Muscle layer of colon (tissue), 2 donors: Measurements from ENCODE around the gene MEGF6.

Experiments
- H3K27ac ChIP-seq: one replicate; pipeline ENCODE4 v1.7.0; 2013; ENCODE audit warnings: low read depth, mild to moderate bottlenecking, low read length, moderate library complexity
- H3K27me3 ChIP-seq, 2 donors: one replicate each; pipeline ENCODE4 v1.7.0; 2013; ENCODE audit warnings: low read length in 2 of 2, mild to moderate bottlenecking in 2 of 2; ENCODE audit not compliant: insufficient read depth in 2 of 2, control insufficient read depth in 1 of 2
- H3K36me3 ChIP-seq: one replicate; pipeline ENCODE4 v1.7.0; 2013; ENCODE audit warnings: mild to moderate bottlenecking, low read length; ENCODE audit not compliant: insufficient read depth
- H3K4me1 ChIP-seq: one replicate; pipeline ENCODE4 v1.7.0; 2013; ENCODE audit warnings: mild to moderate bottlenecking, low read length; ENCODE audit not compliant: insufficient read depth
- H3K4me3 ChIP-seq, 2 donors: one replicate each; pipeline ENCODE4 v1.7.0; 2013; ENCODE audit warnings: low read length in 2 of 2, low read depth in 1 of 2, mild to moderate bottlenecking in 1 of 2, moderate library complexity in 1 of 2
- H3K9ac ChIP-seq: one replicate; pipeline ENCODE4 v1.7.0; 2013; ENCODE audit warnings: low read length
- H3K9me3 ChIP-seq: one replicate; pipeline ENCODE4 v1.7.0; 2013; ENCODE audit warnings: mild to moderate bottlenecking, low read length
- donor health status: abdominal sarcoma.
- donor health status: Adenocarcinoma of cecum.

The MEGF6 gene

DNA sequence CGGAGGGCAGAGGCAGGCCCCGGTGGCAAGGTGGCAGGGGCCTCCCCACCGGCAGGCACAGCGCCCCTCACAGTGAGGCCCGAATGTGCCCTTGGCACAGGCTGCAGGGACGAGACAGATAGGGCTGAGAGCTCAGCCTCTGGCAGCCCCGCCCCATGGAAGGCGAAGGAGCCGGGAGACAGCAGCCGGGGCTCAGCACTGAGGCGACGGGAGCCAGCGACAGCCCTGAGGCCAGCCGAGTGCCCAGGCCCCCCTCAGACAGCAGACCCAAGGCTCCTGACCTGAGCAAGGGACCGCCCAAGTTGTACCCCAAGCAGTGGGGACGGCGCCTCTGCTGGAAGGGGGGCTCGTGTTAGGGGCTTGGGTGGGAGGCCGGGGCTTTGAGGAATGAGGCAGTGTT is 113.8 kb downstream of the MEGF6 start:
- Histone ChIP-seq H3K9me3 (no peaks in the 10 kb centered on the region), H3K36me3 (no peaks in the 10 kb centered on the region), H3K4me3 (no peak overlapping the region), H3K27ac (no peak overlapping the region), H3K4me1 (no peaks in the 10 kb centered on the region), H3K27me3 (peaks cover 0 to 7% of the 10 kb centered on the region in 2 donors), H3K9ac (no peak overlapping the region)

DNA sequence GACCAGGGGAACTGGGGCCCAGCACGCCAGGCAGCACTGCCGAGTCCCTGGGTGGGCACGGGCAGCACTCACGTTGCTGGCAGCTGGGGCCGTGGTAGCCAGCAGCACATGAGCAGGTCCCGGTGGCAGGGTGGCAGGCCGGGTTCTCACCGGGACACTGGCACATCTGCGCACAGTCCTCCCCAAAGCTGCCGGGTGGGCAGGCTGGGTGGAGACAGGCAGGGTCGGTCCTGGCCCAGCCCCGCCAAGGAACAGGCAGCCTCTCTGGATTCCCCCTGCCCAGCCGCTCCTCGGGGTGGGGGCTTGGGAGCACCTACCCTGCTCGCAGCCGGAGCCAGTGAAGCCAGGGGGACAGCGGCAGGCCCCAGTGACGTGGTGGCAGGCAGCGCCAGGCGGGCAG is 114.4 kb downstream of the MEGF6 start:
- Histone ChIP-seq H3K36me3 (no peaks in the 10 kb centered on the region), H3K4me3 (no peak overlapping the region), H3K27ac (no peak overlapping the region), H3K9ac (no peak overlapping the region), H3K4me1 (no peaks in the 10 kb centered on the region), H3K27me3 (peaks cover 0 to 2% of the 10 kb centered on the region in 2 donors), H3K9me3 (no peaks in the 10 kb centered on the region)

DNA sequence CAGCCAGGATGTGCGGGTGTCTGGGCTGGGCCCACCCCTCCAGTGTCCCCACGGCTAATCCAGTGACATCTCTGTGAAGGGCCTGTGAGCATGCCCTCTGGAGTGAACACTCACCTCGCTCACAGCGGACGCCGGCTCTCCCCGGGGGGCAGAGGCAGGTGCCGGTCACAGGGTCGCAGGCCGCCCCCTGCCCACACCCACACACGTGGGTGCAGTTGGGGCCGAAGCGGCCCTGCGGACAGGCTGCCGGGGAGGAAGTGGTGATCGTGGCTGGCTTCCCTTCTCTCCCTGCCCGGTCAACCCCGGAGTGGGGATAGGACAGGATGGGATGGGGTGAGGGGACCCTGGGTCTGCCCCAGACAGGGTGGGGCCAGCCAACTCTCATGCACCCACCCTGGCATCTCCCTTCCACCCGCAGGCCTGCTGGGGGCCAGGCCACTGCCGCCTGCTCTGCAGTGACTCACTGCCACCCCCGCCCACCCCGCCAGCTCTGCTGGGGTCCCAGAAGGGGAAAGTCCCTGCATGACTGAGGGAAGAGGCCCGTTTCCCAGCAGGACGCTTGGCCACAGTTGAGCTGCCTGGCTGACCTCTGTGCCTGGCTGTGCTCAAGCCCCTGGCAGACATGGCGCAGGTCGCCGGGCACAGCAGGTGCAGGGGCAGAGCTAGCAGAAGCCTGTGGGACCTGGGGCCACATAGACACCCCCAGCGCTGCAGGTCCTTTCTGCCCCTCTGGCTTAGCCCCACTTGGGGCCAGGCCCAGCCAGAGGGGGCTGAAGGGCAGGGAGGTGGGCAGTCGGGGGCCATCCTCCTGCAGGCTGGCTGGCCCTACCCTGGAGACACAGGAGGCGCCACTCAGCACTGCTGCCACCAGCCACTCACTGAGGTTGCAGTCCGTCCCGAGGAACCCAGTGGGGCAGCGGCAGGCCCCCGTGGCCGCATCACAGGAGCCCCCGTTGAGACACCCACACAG is 115.2 kb downstream of the MEGF6 start:
- Histone ChIP-seq H3K4me3 (no peak overlapping the region), H3K4me1 (no peaks in the 10 kb centered on the region), H3K27me3 (peaks cover 0 to under 1% of the 10 kb centered on the region in 2 donors), H3K9ac (no peak overlapping the region), H3K27ac (no peak overlapping the region), H3K36me3 (no peaks in the 10 kb centered on the region), H3K9me3 (no peaks in the 10 kb centered on the region)

DNA sequence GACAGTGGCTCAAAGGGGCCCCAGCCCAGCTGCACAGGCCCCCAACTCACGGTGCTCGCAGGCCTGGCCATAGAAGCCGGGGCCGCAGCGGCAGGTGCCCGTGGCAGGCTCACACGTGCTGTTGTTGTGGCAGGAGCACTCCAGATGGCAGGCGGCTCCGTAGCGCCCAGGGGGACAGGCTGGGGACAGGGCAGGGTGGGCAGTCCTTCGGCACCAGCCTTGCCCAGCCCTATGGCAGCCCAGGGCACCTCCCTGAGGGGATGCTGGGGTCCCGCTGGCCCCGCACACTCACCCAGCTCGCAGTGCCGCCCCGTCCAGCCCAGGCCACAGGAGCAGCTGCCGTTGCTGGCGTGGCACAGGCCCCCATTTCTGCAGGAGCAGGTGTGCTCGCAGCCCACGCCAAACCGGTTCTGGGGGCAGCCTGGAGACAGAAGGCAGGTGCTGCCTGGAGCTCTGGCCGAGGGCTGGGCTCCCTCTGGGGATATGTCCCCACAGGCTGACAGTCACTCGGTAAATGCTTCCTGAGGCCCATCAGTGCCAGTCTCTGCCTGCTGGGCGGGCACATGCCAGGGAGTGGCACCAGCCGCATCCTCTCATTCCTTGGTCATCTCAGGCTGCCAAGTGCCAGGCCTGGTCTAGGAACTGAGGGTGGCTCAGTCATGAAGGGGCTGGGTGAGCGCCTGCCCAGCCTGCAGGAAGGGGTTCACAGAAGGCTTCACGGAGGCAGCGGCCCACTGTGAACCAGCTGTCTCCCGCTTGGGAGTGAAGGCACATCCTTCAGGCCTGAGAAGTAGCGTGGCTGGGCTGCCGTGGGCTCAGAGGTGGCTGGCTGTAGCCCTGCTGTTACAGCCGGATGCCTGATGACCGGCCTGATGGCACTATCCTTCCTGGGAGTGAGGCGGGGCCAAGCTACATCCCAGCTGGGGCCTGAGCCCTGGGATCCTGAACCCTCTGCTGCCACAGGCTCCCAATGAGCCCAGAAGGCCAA is 116.7 kb downstream of the MEGF6 start:
- H3K9me3 ChIP-seq: no peaks in the 10 kb centered on the region
- H3K36me3 ChIP-seq: no peaks in the 10 kb centered on the region
- no peak overlapping the region for H3K4me3 ChIP-seq
- H3K9ac ChIP-seq: no peak overlapping the region
- no peaks in the 10 kb centered on the region for H3K4me1 ChIP-seq
- no peak overlapping the region for H3K27ac ChIP-seq
- H3K27me3 ChIP-seq: peaks cover 0 to 6% of the 10 kb centered on the region in 2 donors

DNA sequence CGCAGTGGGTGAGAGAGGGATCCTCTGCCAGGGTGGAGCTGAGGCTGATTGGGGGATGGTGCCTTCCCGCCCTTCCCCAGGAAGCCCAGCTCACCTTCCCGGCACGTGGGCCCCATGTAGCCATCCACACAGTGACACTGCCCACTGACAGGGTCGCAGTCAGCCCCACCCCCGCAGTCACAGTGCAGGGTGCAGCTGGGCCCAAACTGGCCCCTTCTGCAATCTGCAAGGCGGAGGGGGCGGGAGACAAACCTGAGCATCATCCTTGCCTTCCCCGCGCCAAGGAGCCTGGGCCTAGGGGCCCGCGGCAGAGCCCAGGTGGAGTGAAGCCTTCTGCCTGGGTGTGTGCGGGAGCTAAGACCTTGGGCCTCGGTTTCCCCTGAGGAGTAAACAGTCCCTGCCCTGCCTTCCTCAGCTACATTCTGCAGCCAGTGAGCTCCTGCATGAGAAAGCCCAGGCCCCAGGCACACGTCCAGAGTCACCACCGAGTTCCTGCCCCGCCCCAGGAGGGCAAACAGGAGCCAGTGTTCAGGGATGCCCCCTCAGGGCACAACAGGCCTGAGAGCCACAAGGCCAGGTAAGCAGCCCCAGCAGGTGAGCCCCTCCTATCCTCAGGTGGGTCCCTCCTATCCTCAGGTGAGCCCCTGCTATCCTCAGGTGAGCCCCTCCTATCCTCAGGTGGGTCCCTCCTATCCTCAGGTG is 118.6 kb downstream of the MEGF6 start:
- Histone ChIP-seq H3K27me3 (peaks cover 0 to 6% of the 10 kb centered on the region in 2 donors), H3K9me3 (no peaks in the 10 kb centered on the region), H3K4me1 (no peaks in the 10 kb centered on the region), H3K27ac (no peak overlapping the region), H3K4me3 (no peak overlapping the region), H3K9ac (no peak overlapping the region), H3K36me3 (no peaks in the 10 kb centered on the region)

DNA sequence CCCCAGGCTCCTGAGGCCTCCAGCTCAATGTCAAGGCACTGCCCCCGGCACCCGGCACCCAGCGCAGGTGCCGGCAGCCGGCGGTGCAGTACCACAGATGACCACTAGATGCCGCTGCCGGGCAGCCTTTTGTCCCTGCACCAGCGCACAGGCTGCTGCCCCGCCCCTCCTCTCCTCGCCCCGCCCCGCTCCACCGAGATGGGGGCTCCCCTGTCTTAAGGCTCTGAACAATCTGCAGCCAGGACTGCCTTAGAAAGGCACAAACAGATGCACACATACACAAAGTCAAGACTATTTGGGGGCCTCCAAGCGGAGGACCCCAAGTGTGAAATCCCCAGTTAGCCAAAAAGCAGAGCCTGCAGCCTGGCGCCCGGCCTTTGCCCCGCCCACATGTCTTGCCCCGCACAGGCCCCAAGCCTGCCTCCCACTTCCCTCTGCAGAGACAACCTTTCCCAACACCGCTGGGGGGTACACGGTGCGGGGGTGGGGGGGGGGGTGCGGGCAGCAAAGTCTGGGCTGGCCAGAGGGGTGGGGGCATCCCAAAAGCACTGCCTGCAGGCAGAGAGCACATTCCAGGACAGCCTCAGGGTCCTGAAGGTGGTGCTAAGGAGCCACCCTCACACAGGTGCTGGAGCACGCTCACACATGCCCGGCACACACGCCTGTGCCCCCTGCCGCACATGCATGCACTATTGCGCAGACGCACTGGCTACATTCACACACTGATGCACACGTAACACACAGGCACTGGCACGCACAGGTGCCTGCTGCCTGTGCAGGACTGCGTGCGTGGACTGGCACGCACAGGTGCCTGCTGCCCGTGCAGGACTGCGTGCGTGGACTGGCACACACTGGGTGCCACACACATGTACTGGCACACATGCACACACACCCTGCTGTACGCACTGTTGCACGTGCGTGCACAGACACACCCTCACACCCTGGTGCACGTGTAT is 119.7 kb downstream of the MEGF6 start:
- H3K36me3 ChIP-seq: no peaks in the 10 kb centered on the region
- H3K9ac ChIP-seq: no peak overlapping the region
- no peaks in the 10 kb centered on the region for H3K4me1 ChIP-seq
- no peak overlapping the region for H3K27ac ChIP-seq
- no peaks in the 10 kb centered on the region for H3K9me3 ChIP-seq
- no peak overlapping the region for H3K4me3 ChIP-seq
- peaks cover 0 to 6% of the 10 kb centered on the region in 2 donors for H3K27me3 ChIP-seq

DNA sequence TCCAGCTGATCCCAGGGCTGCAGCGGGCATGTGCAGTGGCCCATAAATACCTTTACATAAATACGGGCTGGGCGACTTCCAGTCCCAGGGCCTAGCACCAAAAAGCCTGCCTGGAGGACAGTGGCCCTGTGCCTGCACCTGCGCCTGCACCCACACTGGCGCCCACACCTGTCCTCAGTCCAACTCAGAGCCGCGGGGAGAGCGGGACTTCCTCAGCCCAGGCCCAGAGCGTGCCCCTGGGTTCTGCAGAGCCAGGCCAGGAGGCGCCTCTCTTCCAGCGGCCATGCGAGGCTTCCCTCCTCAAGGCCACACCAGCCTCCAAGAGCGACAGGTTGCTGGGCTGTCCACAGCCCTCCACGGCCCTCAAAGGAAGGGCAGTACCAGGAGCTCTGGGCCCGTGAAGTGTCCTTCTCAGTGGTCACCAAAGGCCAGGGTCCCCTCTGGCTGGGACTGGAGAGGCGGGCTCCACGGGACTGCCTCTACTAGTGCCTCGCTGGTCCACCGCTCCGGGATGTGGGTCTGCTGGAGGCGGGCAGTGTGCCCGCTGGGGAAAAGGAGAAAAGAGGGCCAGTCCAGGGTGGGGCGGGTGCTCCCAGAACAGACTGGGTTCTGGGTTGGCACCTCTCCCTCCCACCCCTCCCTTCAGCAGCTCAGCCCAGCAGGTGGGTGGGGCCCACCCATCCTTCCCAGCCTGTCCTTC is 121.1 kb downstream of the MEGF6 start:
- H3K9me3 ChIP-seq: no peaks in the 10 kb centered on the region
- H3K4me1 ChIP-seq: no peaks in the 10 kb centered on the region
- no peak overlapping the region for H3K9ac ChIP-seq
- no peaks in the 10 kb centered on the region for H3K36me3 ChIP-seq
- H3K27me3 ChIP-seq: peaks cover 0 to 6% of the 10 kb centered on the region in 2 donors
- H3K4me3 ChIP-seq: no peak overlapping the region
- no peak overlapping the region for H3K27ac ChIP-seq

DNA sequence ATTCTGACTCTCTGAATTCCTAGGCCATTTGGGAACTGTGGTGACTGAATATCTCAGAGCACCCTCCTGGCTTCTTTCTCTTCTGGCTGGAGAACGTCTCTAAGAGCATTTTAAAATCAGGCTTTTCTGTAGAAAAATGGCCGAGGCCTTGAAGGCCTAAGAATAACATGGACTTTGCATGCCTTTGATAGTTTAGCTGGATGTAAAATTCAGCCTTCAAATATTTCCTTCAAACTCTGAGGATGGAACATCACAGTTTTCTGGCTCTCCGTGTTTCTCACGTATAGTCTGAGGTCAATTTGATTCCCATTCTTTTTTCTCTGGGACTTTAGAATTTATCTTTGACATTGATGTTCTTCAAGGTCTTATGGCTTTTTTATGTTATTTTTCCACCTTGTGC is 122.9 kb downstream of the MEGF6 start:
- H3K27me3 ChIP-seq: peaks cover 0 to 7% of the 10 kb centered on the region in 2 donors
- no peaks in the 10 kb centered on the region for H3K9me3 ChIP-seq
- no peaks in the 10 kb centered on the region for H3K4me1 ChIP-seq
- H3K36me3 ChIP-seq: no peaks in the 10 kb centered on the region
- no peak overlapping the region for H3K27ac ChIP-seq
- no peak overlapping the region for H3K9ac ChIP-seq
- no peak overlapping the region for H3K4me3 ChIP-seq

DNA sequence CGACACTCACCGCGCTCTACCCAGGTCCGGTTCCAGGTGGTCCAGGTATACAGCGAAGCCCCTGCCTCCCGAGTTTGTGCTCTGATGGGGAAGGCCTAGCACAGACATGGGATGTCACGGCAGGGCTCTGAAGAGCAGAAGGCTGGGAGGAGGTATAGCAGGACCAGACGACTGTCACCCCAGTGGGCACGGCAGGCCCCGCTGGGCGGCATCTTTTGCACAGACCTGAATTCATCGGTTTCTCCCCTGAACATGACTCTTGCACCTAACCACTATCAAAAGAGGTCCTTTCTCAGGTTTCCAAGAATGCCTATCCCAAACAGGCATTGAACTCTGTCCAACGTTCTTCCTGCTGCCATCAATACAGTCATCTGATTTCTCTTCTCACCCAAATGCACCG is 126.3 kb downstream of the MEGF6 start:
- Histone ChIP-seq H3K27me3 (peaks cover 0 to 11% of the 10 kb centered on the region in 2 donors), H3K9me3 (no peaks in the 10 kb centered on the region), H3K36me3 (no peaks in the 10 kb centered on the region), H3K4me1 (no peaks in the 10 kb centered on the region), H3K9ac (no peak overlapping the region), H3K27ac (no peak overlapping the region), H3K4me3 (no peak overlapping the region)
